Dendritic cell treated with granulocyte-macrophage colony-stimulating factor and Interleukin-4, amounts not matched to agents 40 ng/mL and 50 ng/mL, for 4 days (primary cell): ENCODE results near the gene HTD2.
"Not testable (repeated sequence)": the region's sequence is repeated elsewhere in the genome, so short reads cannot be mapped to it uniquely, and the experiment has no call there.

Experiments
- H3K27ac Mint-ChIP-seq: one replicate; pipeline ENCODE4 v1.8.0; 2022; ENCODE audit warnings: mild to moderate bottlenecking, mixed read lengths
- H3K27me3 Mint-ChIP-seq: one replicate; pipeline ENCODE4 v1.8.0; 2022; ENCODE audit warnings: mild to moderate bottlenecking, mixed read lengths
- H3K36me3 Mint-ChIP-seq: one replicate; pipeline ENCODE4 v1.8.0; 2022; ENCODE audit warnings: low read depth, mixed read lengths
- H3K4me1 Mint-ChIP-seq: one replicate; pipeline ENCODE4 v1.8.0; 2022; ENCODE audit warnings: low read depth, mixed read lengths
- H3K4me3 Mint-ChIP-seq: one replicate; pipeline ENCODE4 v1.8.0; 2022; ENCODE audit warnings: mild to moderate bottlenecking, moderate library complexity, mixed read lengths
- H3K9me3 Mint-ChIP-seq: one replicate; pipeline ENCODE4 v1.8.0; 2022; ENCODE audit warnings: mixed read lengths
- intact Hi-C: fragments of 100-400 bp; cut with micrococcal nuclease; formaldehyde crosslinking; loops from one replicate; pipeline ENCODE4 v1.15.0; 2022

Gene HTD2

GRCh38 chr3:58305882-58306711, at the start of gene HTD2, which contains the start of gene RPP14:
Gene HTD2, plus strand, starts transcription at chr3:58306520. Its CDS starts 11,094 bp downstream, at chr3:58317614.
Gene RPP14, plus strand, starts transcription at chr3:58306245. Its CDS starts 4,085 bp downstream, at chr3:58310330.
- H3K27me3 Mint-ChIP-seq: peaks cover 9% of the 10 kb centered on the region
- peak within 1 kb of the TSS; percentile 99 for H3K27ac Mint-ChIP-seq
- H3K36me3 Mint-ChIP-seq: peaks cover 46% of the 10 kb centered on the region
- peak within 1 kb of the TSS; percentile 86 for H3K4me3 Mint-ChIP-seq
- H3K4me1 Mint-ChIP-seq: peaks cover 25% of the 10 kb centered on the region
- H3K9me3 Mint-ChIP-seq: peaks cover 12% of the 10 kb centered on the region
- intact Hi-C loops: loop anchor here (2.0 to 10.0 kb wide), 2 partner anchors 227 to 301 kb away; partner anchors contain the start of gene FLNB

- H3K27me3 Mint-ChIP-seq: no peaks in the 10 kb centered on the region
- peaks cover 13% of the 10 kb centered on the region for H3K4me1 Mint-ChIP-seq
- no peak overlapping the region for H3K4me3 Mint-ChIP-seq
- H3K27ac Mint-ChIP-seq: no peak overlapping the region
- H3K9me3 Mint-ChIP-seq: no peaks in the 10 kb centered on the region
- H3K36me3 Mint-ChIP-seq: peaks cover 55% of the 10 kb centered on the region
- intact Hi-C loops: no loop called here
Observed at GRCh38 chr3:58258392-58259055, 47.8 kb upstream of the HTD2 start.

GRCh38 chr3:58260261-58260731, 46.0 kb upstream of the HTD2 start:
- Mint-ChIP-seq H3K4me3 (no peak overlapping the region), H3K9me3 (no peaks in the 10 kb centered on the region), H3K27me3 (no peaks in the 10 kb centered on the region), H3K4me1 (peaks cover 13% of the 10 kb centered on the region), H3K36me3 (peaks cover 58% of the 10 kb centered on the region), H3K27ac (peak overlapping the region; percentile 13)
- intact Hi-C loops: no loop called here

- Mint-ChIP-seq H3K27ac (peak overlapping the region; percentile 13), H3K4me1 (peaks cover 13% of the 10 kb centered on the region), H3K9me3 (no peaks in the 10 kb centered on the region), H3K27me3 (no peaks in the 10 kb centered on the region), H3K4me3 (no peak overlapping the region), H3K36me3 (peaks cover 60% of the 10 kb centered on the region)
- intact Hi-C loops: no loop called here
Observed at GRCh38 chr3:58260733-58261132, 45.6 kb upstream of the HTD2 start.

GRCh38 chr3:58261954-58262666, 44.2 kb upstream of the HTD2 start:
- Mint-ChIP-seq H3K36me3 (peaks cover 55% of the 10 kb centered on the region), H3K9me3 (no peaks in the 10 kb centered on the region), H3K4me1 (peaks cover 10% of the 10 kb centered on the region), H3K27ac (no peak overlapping the region), H3K27me3 (no peaks in the 10 kb centered on the region), H3K4me3 (no peak overlapping the region)
- intact Hi-C loops: no loop called here

- Mint-ChIP-seq H3K36me3 (peaks cover 49% of the 10 kb centered on the region), H3K4me3 (no peak overlapping the region), H3K4me1 (peaks cover 9% of the 10 kb centered on the region), H3K9me3 (no peaks in the 10 kb centered on the region), H3K27me3 (no peaks in the 10 kb centered on the region), H3K27ac (no peak overlapping the region)
- intact Hi-C loops: no loop called here
Observed at GRCh38 chr3:58266577-58266976, 39.7 kb upstream of the HTD2 start.

GRCh38 chr3:58267543-58267942, 38.8 kb upstream of the HTD2 start:
- H3K4me3 Mint-ChIP-seq, H3K27ac Mint-ChIP-seq, H3K27me3 Mint-ChIP-seq, H3K4me1 Mint-ChIP-seq, H3K9me3 Mint-ChIP-seq, intact Hi-C loops: not testable (repeated sequence)
- H3K36me3 Mint-ChIP-seq: peaks cover 55% of the 10 kb centered on the region

- no peaks in the 10 kb centered on the region for H3K9me3 Mint-ChIP-seq
- intact Hi-C loops: no loop called here
Observed at GRCh38 chr3:58269356-58269755, 37.0 kb upstream of the HTD2 start.

GRCh38 chr3:58270485-58270884, 35.8 kb upstream of the HTD2 start:
- peaks cover 20% of the 10 kb centered on the region for H3K4me1 Mint-ChIP-seq
- H3K4me3 Mint-ChIP-seq: no peak overlapping the region
- no peak overlapping the region for H3K27ac Mint-ChIP-seq
- no peaks in the 10 kb centered on the region for H3K27me3 Mint-ChIP-seq
- intact Hi-C loops: no loop called here
- peaks cover 69% of the 10 kb centered on the region for H3K36me3 Mint-ChIP-seq
- H3K9me3 Mint-ChIP-seq: no peaks in the 10 kb centered on the region

More at GRCh38 chr3:58269356-58269755, 37.0 kb upstream of the HTD2 start:
- peaks cover 20% of the 10 kb centered on the region for H3K4me1 Mint-ChIP-seq
- no peak overlapping the region for H3K4me3 Mint-ChIP-seq
- peaks cover 58% of the 10 kb centered on the region for H3K36me3 Mint-ChIP-seq
- H3K27me3 Mint-ChIP-seq: no peaks in the 10 kb centered on the region
- H3K27ac Mint-ChIP-seq: no peak overlapping the region

GRCh38 chr3:58271901-58272501, 34.3 kb upstream of the HTD2 start:
- peaks cover 18% of the 10 kb centered on the region for H3K4me1 Mint-ChIP-seq
- H3K9me3 Mint-ChIP-seq: no peaks in the 10 kb centered on the region
- peak overlapping the region; percentile 46 for H3K27ac Mint-ChIP-seq
- H3K36me3 Mint-ChIP-seq: peaks cover 74% of the 10 kb centered on the region
- intact Hi-C loops: no loop called here
- H3K27me3 Mint-ChIP-seq: no peaks in the 10 kb centered on the region
- H3K4me3 Mint-ChIP-seq: no peak overlapping the region

GRCh38 chr3:58272891-58273290, 33.4 kb upstream of the HTD2 start:
- Mint-ChIP-seq H3K36me3 (peaks cover 74% of the 10 kb centered on the region), H3K4me1 (peaks cover 17% of the 10 kb centered on the region), H3K27me3 (no peaks in the 10 kb centered on the region), H3K27ac (no peak overlapping the region), H3K9me3 (no peaks in the 10 kb centered on the region), H3K4me3 (no peak overlapping the region)
- intact Hi-C loops: no loop called here

GRCh38 chr3:58273362-58273761, 33.0 kb upstream of the HTD2 start:
- Mint-ChIP-seq H3K36me3 (peaks cover 74% of the 10 kb centered on the region), H3K27ac (peak overlapping the region; percentile 50), H3K4me1 (peaks cover 20% of the 10 kb centered on the region)
- H3K27me3 Mint-ChIP-seq, intact Hi-C loops, H3K4me3 Mint-ChIP-seq, H3K9me3 Mint-ChIP-seq: not testable (repeated sequence)

- peaks cover 74% of the 10 kb centered on the region for H3K36me3 Mint-ChIP-seq
- H3K4me3 Mint-ChIP-seq: no peak overlapping the region
- no peaks in the 10 kb centered on the region for H3K9me3 Mint-ChIP-seq
- peaks cover 27% of the 10 kb centered on the region for H3K4me1 Mint-ChIP-seq
- intact Hi-C loops: no loop called here
- no peaks in the 10 kb centered on the region for H3K27me3 Mint-ChIP-seq
- H3K27ac Mint-ChIP-seq: peak overlapping the region; percentile 50
Observed at GRCh38 chr3:58274027-58274614, 32.2 kb upstream of the HTD2 start.
